ENCODE results near the gene TNFSF18.
A peak's percentile ranks its signal among the peaks of the same experiment; 100 is the strongest.

TNFSF18 gene

GRCh38 chr1:173057984-173058383 lies 7.2 kb upstream of the TNFSF18 start:
- CTCF ChIA-PET: no interaction called here

GRCh38 chr1:173056365-173056764 lies 5.6 kb upstream of the TNFSF18 start:
- ChIA-PET CTCF (no interaction called here), POLR2A (no interaction called here)
- no peak overlapping the region for H3K4me3 ChIP-seq (ENCODE audit: control insufficient read depth in 1 of 7, extremely low read depth in 1 of 7, insufficient read depth in 4 of 7, low read depth in 2 of 7, low read length in 6 of 7)
- H3K27ac ChIP-seq (ENCODE audit: insufficient read depth in 1 of 2, low read depth in 1 of 2, low read length in 2 of 2, poor library complexity in 1 of 2, severe bottlenecking in 2 of 2): no peak overlapping the region
- no peaks in the 10 kb centered on the region for H3K27me3 ChIP-seq (replicated peaks in 2 of 5; ENCODE audit: control insufficient read depth in 4 of 5, insufficient read depth in 5 of 5, low read length in 4 of 5)
- peaks cover 0 to 11% (median 0%) of the 10 kb centered on the region in 4 experiments for H3K4me1 ChIP-seq (ENCODE audit: control extremely low read depth in 1 of 4, control insufficient read depth in 4 of 4, insufficient read depth in 4 of 4, low read length in 3 of 4)
- no peaks in the 10 kb centered on the region for H3K36me3 ChIP-seq (ENCODE audit: control insufficient read depth in 4 of 4, insufficient read depth in 4 of 4, low read length in 3 of 4)
- 100% methylated on average over 1 of the region's 1 CpG for WGBS (ENCODE audit: insufficient coverage)
- no peaks in the 10 kb centered on the region for H3K9me3 ChIP-seq (ENCODE audit: control extremely low read depth in 1 of 5, control insufficient read depth in 4 of 5, insufficient read depth in 2 of 5, low read depth in 1 of 5, low read length in 4 of 5)
- no peak for DNase-seq

More at GRCh38 chr1:173057984-173058383, 7.2 kb upstream of the TNFSF18 start:
- H3K9me3 ChIP-seq (ENCODE audit: control extremely low read depth in 1 of 5, control insufficient read depth in 4 of 5, insufficient read depth in 2 of 5, low read depth in 1 of 5, low read length in 4 of 5): no peaks in the 10 kb centered on the region
- peaks cover 0 to 7% (median 2%) of the 10 kb centered on the region in 4 experiments for H3K4me1 ChIP-seq (ENCODE audit: control extremely low read depth in 1 of 4, control insufficient read depth in 4 of 4, insufficient read depth in 4 of 4, low read length in 3 of 4)
- POLR2A ChIA-PET: no interaction called here
- H3K27ac ChIP-seq (ENCODE audit: insufficient read depth in 1 of 2, low read depth in 1 of 2, low read length in 2 of 2, poor library complexity in 1 of 2, severe bottlenecking in 2 of 2): no peak overlapping the region
- no peaks in the 10 kb centered on the region for H3K27me3 ChIP-seq (replicated peaks in 2 of 5; ENCODE audit: control insufficient read depth in 4 of 5, insufficient read depth in 5 of 5, low read length in 4 of 5)
- H3K4me3 ChIP-seq (ENCODE audit: control insufficient read depth in 1 of 7, extremely low read depth in 1 of 7, insufficient read depth in 4 of 7, low read depth in 2 of 7, low read length in 6 of 7): no peak overlapping the region
- no peaks in the 10 kb centered on the region for H3K36me3 ChIP-seq (ENCODE audit: control insufficient read depth in 4 of 4, insufficient read depth in 4 of 4, low read length in 3 of 4)
- peak in 2 of 3 donors; percentile 41 to 50 for DNase-seq

GRCh38 chr1:173052681-173053196 lies 2.0 kb upstream of the TNFSF18 start:
- peaks cover 3 to 28% (median 6%) of the 10 kb centered on the region in 4 experiments for H3K4me1 ChIP-seq (ENCODE audit: control extremely low read depth in 1 of 4, control insufficient read depth in 4 of 4, insufficient read depth in 4 of 4, low read length in 3 of 4)
- no peaks in the 10 kb centered on the region for H3K27me3 ChIP-seq (replicated peaks in 2 of 5; ENCODE audit: control insufficient read depth in 4 of 5, insufficient read depth in 5 of 5, low read length in 4 of 5)
- DNase-seq: peak in 1 of 3 donors; percentile 10
- H3K36me3 ChIP-seq (ENCODE audit: control insufficient read depth in 4 of 4, insufficient read depth in 4 of 4, low read length in 3 of 4): no peaks in the 10 kb centered on the region
- no peaks in the 10 kb centered on the region for H3K9me3 ChIP-seq (ENCODE audit: control extremely low read depth in 1 of 5, control insufficient read depth in 4 of 5, insufficient read depth in 2 of 5, low read depth in 1 of 5, low read length in 4 of 5)
- 100% methylated on average over 1 of the region's 4 CpGs for WGBS (ENCODE audit: insufficient coverage)
- ChIA-PET CTCF (no interaction called here), POLR2A (no interaction called here)
- no peak overlapping the region for H3K27ac ChIP-seq (ENCODE audit: insufficient read depth in 1 of 2, low read depth in 1 of 2, low read length in 2 of 2, poor library complexity in 1 of 2, severe bottlenecking in 2 of 2)
- H3K4me3 ChIP-seq (ENCODE audit: control insufficient read depth in 1 of 7, extremely low read depth in 1 of 7, insufficient read depth in 4 of 7, low read depth in 2 of 7, low read length in 6 of 7): no peak overlapping the region

- no peaks in the 10 kb centered on the region for H3K36me3 ChIP-seq (ENCODE audit: control insufficient read depth in 4 of 4, insufficient read depth in 4 of 4, low read length in 3 of 4)
- ChIA-PET POLR2A (no interaction called here), CTCF (no interaction called here)
- no peak overlapping the region for H3K27ac ChIP-seq (ENCODE audit: insufficient read depth in 1 of 2, low read depth in 1 of 2, low read length in 2 of 2, poor library complexity in 1 of 2, severe bottlenecking in 2 of 2)
- peaks cover 3 to 28% (median 6%) of the 10 kb centered on the region in 4 experiments for H3K4me1 ChIP-seq (ENCODE audit: control extremely low read depth in 1 of 4, control insufficient read depth in 4 of 4, insufficient read depth in 4 of 4, low read length in 3 of 4)
- no peaks in the 10 kb centered on the region for H3K9me3 ChIP-seq (ENCODE audit: control extremely low read depth in 1 of 5, control insufficient read depth in 4 of 5, insufficient read depth in 2 of 5, low read depth in 1 of 5, low read length in 4 of 5)
- no peaks in the 10 kb centered on the region for H3K27me3 ChIP-seq (replicated peaks in 2 of 5; ENCODE audit: control insufficient read depth in 4 of 5, insufficient read depth in 5 of 5, low read length in 4 of 5)
- no peak for DNase-seq
- H3K4me3 ChIP-seq (ENCODE audit: control insufficient read depth in 1 of 7, extremely low read depth in 1 of 7, insufficient read depth in 4 of 7, low read depth in 2 of 7, low read length in 6 of 7): no peak overlapping the region
These were observed 1.5 kb downstream of the TNFSF18 start for GRCh38 chr1:173049322-173049633.

DNA sequence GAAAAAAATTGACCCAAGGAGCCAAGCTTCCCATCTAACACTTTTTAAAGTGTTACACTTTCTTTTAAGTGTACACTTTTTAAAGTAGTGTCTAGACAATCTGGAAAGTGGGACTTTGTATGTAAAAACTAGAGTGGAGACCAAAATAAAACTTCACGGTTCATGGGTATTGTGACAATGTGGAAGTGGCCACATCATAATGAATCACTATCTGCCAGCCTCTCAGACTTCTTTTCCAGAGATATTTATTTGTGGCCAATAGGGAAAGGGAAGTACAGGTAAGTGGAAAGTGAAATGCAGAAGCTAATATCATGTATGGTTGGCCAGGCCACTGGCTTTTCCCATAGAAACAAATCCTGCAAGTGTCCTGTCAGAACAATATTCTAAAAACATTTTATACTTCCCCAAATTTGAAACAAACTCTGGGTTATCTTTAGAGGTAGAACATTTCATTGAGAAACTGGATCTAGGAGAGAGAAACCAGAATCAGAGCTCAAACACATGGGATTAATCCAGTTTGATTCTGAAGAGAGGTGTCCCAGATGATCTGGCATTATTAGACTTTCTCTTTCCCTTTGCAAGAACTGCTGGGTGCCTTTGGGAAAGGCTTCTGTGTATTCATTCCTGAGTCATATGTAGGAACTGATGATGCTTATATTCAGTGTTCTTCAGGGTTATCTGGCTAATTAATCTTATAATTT lies 2.0 kb downstream of the TNFSF18 start:
- Histone ChIP-seq H3K27me3 (replicated peaks in 2 of 5; ENCODE audit: control insufficient read depth in 4 of 5, insufficient read depth in 5 of 5, low read length in 4 of 5) (no peaks in the 10 kb centered on the region), H3K4me3 (ENCODE audit: control insufficient read depth in 1 of 7, extremely low read depth in 1 of 7, insufficient read depth in 4 of 7, low read depth in 2 of 7, low read length in 6 of 7) (no peak overlapping the region), H3K27ac (ENCODE audit: insufficient read depth in 1 of 2, low read depth in 1 of 2, low read length in 2 of 2, poor library complexity in 1 of 2, severe bottlenecking in 2 of 2) (no peak overlapping the region), H3K36me3 (ENCODE audit: control insufficient read depth in 4 of 4, insufficient read depth in 4 of 4, low read length in 3 of 4) (no peaks in the 10 kb centered on the region), H3K4me1 (ENCODE audit: control extremely low read depth in 1 of 4, control insufficient read depth in 4 of 4, insufficient read depth in 4 of 4, low read length in 3 of 4) (peaks cover 3 to 28% (median 6%) of the 10 kb centered on the region in 4 experiments), H3K9me3 (ENCODE audit: control extremely low read depth in 1 of 5, control insufficient read depth in 4 of 5, insufficient read depth in 2 of 5, low read depth in 1 of 5, low read length in 4 of 5) (no peaks in the 10 kb centered on the region)
- DNase-seq: peak in 2 of 3 donors; percentile 26 to 40
- ChIA-PET CTCF (no interaction called here), POLR2A (no interaction called here)
- WGBS (ENCODE audit: insufficient coverage): no CpG with 5 or more reads among the region's 1 CpG

- 100% methylated on average over 1 of the region's 1 CpG for WGBS (ENCODE audit: insufficient coverage)
- Histone ChIP-seq H3K27ac (ENCODE audit: insufficient read depth in 1 of 2, low read depth in 1 of 2, low read length in 2 of 2, poor library complexity in 1 of 2, severe bottlenecking in 2 of 2) (no peak overlapping the region), H3K36me3 (ENCODE audit: control insufficient read depth in 4 of 4, insufficient read depth in 4 of 4, low read length in 3 of 4) (no peaks in the 10 kb centered on the region), H3K9me3 (ENCODE audit: control extremely low read depth in 1 of 5, control insufficient read depth in 4 of 5, insufficient read depth in 2 of 5, low read depth in 1 of 5, low read length in 4 of 5) (no peaks in the 10 kb centered on the region), H3K27me3 (replicated peaks in 2 of 5; ENCODE audit: control insufficient read depth in 4 of 5, insufficient read depth in 5 of 5, low read length in 4 of 5) (no peaks in the 10 kb centered on the region), H3K4me1 (ENCODE audit: control extremely low read depth in 1 of 4, control insufficient read depth in 4 of 4, insufficient read depth in 4 of 4, low read length in 3 of 4) (peaks cover 0 to 19% (median 11%) of the 10 kb centered on the region in 4 experiments), H3K4me3 (ENCODE audit: control insufficient read depth in 1 of 7, extremely low read depth in 1 of 7, insufficient read depth in 4 of 7, low read depth in 2 of 7, low read length in 6 of 7) (no peak overlapping the region)
- CTCF ChIA-PET: interaction anchor here (0.9 to 1.3 kb wide), 2 partner anchors 12 to 158 kb away, joined by 3 read pairs; no protein-coding TSS in a partner anchor
- DNase-seq: no peak
- POLR2A ChIA-PET: interaction anchor here (0.7 kb wide), 1 partner anchor 21 kb away, joined by 3 read pairs; no protein-coding TSS in a partner anchor
These were observed 6.1 kb downstream of the TNFSF18 start for GRCh38 chr1:173044656-173045055.

- no peaks in the 10 kb centered on the region for H3K9me3 ChIP-seq (ENCODE audit: control extremely low read depth in 1 of 5, control insufficient read depth in 4 of 5, insufficient read depth in 2 of 5, low read depth in 1 of 5, low read length in 4 of 5)
- H3K27me3 ChIP-seq (replicated peaks in 2 of 5; ENCODE audit: control insufficient read depth in 4 of 5, insufficient read depth in 5 of 5, low read length in 4 of 5): no peaks in the 10 kb centered on the region
- ChIA-PET POLR2A (no interaction called here), CTCF (interaction anchor here (1.1 kb wide), 1 partner anchor 158 kb away, joined by 3 read pairs; no protein-coding TSS in a partner anchor)
- peak in 2 of 3 donors; percentile 49 to 54 for DNase-seq
- no peak overlapping the region for H3K4me3 ChIP-seq (ENCODE audit: control insufficient read depth in 1 of 7, extremely low read depth in 1 of 7, insufficient read depth in 4 of 7, low read depth in 2 of 7, low read length in 6 of 7)
- peaks cover 0 to 12% (median 7%) of the 10 kb centered on the region in 4 experiments for H3K4me1 ChIP-seq (ENCODE audit: control extremely low read depth in 1 of 4, control insufficient read depth in 4 of 4, insufficient read depth in 4 of 4, low read length in 3 of 4)
- H3K36me3 ChIP-seq (ENCODE audit: control insufficient read depth in 4 of 4, insufficient read depth in 4 of 4, low read length in 3 of 4): no peaks in the 10 kb centered on the region
- no peak overlapping the region for H3K27ac ChIP-seq (ENCODE audit: insufficient read depth in 1 of 2, low read depth in 1 of 2, low read length in 2 of 2, poor library complexity in 1 of 2, severe bottlenecking in 2 of 2)
These were observed 7.5 kb downstream of the TNFSF18 start for GRCh38 chr1:173043253-173043652.

Measured in common myeloid progenitor, CD34-positive (primary cell).